GM12875 (cell line): ENCODE measurements around the gene AP4S1.

ENCODE experiments used
- H3K4me3 ChIP-seq: one replicate; pipeline ENCODE4 v1.5.1; 2011; ENCODE audit warnings: low read depth, low read length, control low read depth
- TF ChIP-seq, protein P1 (sequence below): IDR thresholded peaks from 2 replicates; pipeline ENCODE4 v1.5.1; 2011; ENCODE audit warnings: low read depth, mild to moderate bottlenecking, control low read depth, inconsistent platforms, low read length, moderate library complexity, borderline replicate concordance; ENCODE audit not compliant: insufficient read depth

AP4S1 gene

DNA sequence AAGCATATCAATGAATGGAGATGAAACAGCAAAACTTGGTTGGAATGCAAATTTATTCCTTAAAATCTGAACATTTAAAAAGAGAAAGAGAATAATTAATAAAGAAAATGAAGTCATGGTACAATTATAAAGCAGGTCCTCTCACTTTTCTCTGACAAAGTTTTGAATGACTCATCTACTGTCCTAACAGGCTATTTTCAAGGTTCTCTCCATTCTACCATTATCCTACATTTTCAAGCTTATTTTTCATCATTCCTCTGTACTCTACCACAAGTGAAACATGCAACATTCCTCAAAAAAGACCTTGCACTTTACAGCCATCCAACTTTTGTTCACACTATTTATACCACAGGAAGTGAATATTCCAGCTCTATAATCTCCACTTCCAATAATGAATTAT, 36.9 kb upstream of the AP4S1 start:
- TF ChIP-seq, protein P1, sequence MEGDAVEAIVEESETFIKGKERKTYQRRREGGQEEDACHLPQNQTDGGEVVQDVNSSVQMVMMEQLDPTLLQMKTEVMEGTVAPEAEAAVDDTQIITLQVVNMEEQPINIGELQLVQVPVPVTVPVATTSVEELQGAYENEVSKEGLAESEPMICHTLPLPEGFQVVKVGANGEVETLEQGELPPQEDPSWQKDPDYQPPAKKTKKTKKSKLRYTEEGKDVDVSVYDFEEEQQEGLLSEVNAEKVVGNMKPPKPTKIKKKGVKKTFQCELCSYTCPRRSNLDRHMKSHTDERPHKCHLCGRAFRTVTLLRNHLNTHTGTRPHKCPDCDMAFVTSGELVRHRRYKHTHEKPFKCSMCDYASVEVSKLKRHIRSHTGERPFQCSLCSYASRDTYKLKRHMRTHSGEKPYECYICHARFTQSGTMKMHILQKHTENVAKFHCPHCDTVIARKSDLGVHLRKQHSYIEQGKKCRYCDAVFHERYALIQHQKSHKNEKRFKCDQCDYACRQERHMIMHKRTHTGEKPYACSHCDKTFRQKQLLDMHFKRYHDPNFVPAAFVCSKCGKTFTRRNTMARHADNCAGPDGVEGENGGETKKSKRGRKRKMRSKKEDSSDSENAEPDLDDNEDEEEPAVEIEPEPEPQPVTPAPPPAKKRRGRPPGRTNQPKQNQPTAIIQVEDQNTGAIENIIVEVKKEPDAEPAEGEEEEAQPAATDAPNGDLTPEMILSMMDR = no peak
- H3K4me3 ChIP-seq = no peak overlapping the region

DNA sequence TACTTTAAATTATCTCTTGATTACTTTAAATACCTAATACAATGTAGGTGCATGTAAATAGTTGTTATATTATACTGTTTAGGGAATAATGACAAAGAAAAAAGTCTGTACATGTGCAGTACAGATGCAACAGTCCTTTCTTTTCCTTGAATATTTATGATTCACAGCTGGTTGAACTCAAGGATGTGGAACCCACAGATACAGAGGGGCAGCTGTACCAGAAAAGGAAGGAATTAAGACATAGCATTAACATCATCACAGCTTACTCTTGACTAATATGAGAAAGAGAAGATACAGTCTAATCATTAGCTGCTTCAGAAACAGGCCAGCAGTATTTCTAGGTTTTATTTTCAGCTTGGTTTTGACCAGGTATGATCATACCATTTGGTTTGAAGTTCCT, 34.7 kb upstream of the AP4S1 start:
- no peak overlapping the region for H3K4me3 ChIP-seq
- TF ChIP-seq, protein P1 = no peak

DNA sequence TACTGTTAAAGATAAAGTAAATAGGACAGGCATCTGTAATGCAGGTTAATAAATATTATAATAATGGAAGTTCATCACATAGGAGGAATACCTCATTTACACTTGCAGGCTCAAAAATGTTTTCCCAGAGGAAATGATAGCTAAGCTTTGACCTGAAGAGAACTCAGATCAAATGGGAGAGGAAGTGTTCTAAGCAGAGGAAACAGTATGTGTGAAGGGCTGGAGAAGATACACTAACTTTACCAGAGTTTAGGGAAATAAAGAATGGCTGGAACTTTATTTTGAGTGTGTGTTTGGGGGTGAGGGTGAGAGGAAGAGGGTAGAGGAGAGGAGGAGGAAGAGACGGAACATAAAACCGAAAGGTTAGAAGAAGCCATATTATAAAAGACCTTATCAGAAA, 34.0 kb upstream of the AP4S1 start:
- H3K4me3 ChIP-seq = no peak overlapping the region
- TF ChIP-seq, protein P1 = no peak

DNA sequence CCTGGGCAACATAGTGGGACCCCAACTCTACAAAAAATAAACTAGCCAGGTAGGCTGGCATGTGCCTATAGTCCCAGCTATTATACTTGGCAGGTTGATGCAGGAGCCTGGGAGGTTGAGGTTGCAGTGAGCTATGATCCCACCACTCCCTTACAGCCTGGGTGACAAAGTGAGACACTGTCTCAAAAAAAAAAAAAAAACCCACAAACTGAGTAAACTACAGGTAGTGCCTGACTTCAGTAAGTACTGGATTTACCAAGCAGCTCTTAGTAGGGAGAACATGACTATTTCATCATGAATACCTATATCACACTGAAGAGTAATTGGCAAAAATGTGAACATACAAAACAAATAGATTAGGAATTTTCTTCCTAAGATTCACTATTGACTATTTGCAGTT, 32.4 kb upstream of the AP4S1 start:
- no peak overlapping the region for H3K4me3 ChIP-seq

DNA sequence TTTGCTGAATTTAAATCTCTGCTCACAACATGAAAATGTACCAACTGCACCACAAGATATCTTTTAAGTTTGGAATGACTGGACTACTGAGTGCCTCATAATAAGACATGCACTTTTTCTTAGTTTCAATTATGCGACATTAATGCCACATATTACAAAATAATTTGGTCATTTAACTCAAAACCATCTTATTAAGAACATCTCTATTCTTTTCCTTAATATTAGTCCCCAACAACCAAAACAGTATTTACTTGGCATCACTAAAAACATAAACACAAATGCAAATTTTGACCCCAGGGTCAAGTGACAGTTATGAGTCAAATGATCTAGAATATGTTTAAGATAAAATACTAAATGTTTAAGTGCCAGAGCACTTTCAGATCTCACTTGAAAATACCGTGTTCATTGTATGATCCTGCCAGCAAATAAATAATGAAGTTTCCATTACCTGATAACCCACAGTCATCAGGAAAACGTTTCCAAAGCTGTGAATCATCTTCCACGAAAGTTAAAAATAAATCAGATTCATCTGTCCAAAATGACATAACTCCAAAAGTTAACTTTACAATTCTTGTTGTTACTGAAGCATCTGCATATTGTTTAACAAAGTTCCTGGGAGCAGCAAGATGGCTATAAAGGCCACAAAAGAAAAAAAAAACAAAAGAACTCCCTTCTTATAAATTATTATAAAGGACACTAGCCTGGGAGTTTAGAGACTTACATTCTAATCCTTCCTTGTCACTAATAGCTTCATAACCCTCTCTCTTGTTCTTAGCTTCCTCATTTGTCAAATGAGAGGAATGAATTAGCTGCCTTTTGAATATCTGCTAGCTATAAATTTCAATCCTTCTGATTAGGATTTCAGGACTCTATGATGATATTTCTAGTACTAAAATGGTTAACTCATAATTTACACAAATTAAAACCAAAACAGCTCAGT, 30.5 kb upstream of the AP4S1 start:
- TF ChIP-seq, protein P1 = no peak
- H3K4me3 ChIP-seq = no peak overlapping the region

More for the DNA sequence above, 32.4 kb upstream of the AP4S1 start:
- TF ChIP-seq, protein P1 = no peak

DNA sequence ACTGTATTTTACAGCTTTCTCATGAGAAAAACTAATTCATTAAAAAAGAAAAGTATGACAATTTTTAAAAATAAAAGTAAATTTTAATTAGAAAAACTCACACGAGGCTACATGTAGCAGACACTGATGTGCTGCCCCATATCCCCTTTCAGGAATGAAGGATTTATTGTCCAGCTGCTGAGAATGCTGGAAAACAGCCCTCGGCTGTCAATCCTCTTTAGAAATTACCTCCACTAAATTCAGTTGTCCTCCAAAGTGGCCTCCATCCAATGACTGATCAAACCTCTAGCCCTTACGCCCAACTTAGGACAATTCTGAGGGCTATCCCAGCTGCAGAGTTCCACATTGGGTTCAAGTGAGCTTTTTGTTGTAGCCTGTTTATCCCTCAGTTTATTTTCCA, 29.8 kb upstream of the AP4S1 start:
- no peak overlapping the region for H3K4me3 ChIP-seq
- TF ChIP-seq, protein P1 = no peak
